HG03060 (cell line): Measurements from ENCODE around the gene OVAAL.

ENCODE experiments used
- ATAC-seq: cut with Tn5 transposase; IDR thresholded peaks from one replicate; pipeline ENCODE4 v1.9.1; 2021; ENCODE audit warnings: low read depth, moderate number of reproducible peaks; ENCODE audit not compliant: unreplicated experiment

The OVAAL gene

DNA sequence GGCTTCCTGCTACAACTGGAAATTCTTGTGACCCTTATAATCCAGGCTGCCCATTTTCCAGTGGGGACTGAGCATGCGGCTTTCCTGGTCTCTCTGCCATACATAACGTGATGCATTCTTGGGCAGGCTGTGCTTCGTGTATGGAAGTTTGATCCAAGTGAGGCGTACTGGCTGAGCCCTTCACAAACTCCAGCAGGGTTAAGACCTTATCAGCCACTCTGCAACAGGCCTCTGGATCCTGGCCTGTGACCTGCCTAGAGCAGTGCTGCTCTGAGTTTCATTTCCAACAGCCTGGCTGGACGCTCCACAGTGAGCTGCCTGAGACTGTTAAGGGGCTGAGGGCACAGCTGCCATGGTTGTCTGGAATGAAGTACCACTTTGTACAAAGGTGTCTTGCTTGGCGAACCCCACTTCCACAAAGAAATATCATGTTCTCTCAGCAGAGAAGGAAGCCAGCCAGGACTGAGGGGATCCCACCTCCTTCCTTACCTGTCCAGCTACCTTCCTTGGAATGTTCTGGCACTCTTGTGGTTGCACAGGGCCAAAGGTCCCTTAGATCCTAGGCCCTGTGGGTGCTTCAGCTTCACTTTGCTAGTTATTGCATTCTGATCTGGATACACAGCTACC, 44.6 kb downstream of the OVAAL start:
- ATAC-seq = no peak

DNA sequence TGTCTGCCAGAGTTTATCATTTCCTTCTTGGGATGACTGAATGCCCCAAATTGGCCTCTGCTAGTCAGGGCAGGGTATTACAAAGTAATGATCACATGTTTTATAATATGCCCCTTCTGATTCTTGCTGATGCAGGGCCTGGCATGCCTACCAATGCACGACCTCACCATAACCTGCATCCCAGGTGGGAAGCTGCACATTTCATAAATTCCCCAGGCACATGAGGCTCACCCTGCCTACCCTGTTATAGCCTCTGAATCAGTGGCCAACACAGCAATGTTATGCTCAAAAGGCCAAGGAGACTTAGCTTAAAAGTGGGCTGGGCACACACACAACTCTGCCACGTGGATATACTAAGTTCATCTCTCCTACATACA, 45.1 kb downstream of the OVAAL start:
- ATAC-seq = no peak

DNA sequence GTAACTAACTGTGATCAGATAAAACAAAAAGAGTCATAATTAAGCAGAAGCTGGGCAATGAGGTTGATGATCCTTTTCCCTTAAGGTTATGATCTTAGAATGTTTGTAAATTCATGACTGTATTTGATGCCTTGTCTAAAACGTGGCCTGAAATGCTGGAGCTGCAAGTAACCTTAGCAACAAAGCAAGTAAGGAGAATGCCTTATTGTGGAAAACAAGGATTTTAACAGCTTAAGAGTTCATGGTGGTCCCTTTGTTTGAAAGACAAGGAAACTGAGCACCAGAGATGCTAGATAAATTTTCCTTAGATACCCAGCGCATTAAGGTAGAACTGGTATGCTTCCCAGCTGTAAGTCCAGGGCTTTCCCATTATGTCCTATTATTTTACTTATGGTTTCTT, 47.4 kb downstream of the OVAAL start:
- no peak for ATAC-seq

DNA sequence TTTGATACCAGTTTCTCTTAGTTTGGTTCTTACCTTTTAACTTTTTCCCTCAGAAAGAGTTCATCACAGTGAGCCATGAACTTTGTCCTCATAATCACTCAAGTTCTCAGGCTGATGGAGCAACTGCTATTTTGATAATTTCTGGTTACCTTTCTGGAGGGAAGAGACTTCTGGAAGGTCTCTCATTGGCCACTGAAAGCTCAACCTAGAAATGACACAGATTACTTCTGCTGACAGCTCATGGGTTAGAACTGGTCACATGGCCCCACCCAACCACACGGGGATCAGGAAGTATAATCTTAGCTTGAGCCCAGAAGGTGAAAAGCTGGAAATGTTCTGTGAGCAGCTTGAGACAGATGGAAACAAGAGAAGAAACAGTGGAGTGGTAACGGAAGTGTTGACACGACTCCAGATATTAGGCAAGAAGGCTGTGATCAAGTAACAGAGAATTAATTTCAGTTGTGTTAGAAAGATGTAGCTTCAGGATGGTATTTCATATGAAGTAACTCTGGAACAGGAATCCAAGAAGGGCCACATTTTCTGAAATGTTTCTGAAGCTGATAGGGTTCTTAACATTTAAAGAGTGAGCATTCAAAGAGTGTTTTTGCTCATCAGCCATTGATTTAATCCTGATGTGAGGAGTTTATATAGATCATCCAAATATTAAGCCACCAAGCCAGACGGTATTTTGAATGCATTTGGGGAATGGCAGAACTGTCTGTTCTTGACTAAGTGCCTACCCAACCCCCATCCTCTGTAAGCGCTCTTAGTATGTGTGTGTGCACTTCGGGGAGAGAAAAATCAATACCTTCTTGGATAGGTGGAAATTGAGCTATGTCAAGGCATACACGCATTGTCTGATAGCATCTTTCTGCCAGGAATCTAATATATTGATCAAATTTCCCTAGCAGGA, 51.1 kb downstream of the OVAAL start:
- ATAC-seq = no peak

DNA sequence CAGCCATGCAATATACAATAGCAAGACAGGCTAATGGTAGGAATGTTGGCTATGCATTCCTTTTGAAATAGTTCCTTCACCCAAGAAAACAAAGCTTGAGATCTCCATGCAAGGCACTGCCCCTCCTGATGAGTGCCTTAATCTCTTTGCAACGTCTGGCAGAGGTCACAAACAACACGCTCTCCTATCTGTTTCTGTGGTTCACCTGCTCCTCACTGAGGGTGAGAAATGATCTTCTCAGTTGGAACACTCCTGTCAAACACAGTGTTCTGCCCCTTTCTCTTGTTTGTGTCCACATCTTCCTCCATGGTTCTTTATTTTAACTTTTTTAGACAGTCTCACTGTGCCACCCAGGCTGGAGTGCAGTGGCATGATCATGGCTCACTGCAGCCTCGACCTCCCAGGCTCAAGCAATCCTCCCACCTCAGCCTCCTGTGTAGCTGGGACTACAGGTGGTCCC, 51.8 kb downstream of the OVAAL start:
- no peak for ATAC-seq

DNA sequence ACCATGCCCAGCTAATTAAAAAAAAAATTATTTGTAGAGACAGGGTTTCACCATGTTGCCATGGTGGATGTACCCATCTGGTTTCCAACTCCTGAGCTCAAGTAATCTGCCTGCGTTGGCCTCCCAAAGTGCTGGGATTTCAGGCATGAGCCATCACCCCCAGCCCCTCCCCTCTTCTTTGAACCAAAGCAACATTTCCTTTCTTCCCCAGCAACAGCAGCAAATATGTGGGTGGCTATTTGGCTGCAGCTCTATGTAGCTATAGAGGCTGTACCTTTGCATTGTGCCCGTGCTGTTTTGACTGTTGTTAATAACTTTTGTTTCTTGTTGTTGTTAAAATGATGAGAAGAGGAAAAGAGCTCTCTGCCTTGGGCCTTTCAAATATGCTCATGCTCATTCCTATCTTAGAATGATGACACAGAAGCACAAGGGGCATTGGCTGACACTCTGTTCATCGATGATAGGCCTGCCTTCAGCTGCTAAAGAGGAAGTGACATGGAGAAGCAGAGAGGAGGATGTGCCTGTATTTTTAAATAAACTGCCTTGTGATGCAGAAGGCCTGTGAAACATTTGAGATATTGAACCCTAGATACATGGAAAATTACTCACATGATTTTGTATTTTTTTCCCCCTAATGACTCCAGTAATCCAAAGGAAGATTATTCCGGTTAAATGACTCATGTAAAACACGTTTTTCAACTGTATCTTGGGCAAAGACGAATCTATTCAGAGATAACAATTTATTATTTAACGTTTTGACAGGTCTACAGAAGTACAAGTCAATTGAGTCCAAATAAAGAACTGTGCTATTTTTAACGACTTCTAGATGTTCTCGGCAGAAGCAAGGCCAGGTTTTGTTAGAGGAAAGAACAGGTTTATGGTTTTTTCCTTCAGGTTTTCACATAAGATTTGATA, 52.5 kb downstream of the OVAAL start:
- no peak for ATAC-seq

DNA sequence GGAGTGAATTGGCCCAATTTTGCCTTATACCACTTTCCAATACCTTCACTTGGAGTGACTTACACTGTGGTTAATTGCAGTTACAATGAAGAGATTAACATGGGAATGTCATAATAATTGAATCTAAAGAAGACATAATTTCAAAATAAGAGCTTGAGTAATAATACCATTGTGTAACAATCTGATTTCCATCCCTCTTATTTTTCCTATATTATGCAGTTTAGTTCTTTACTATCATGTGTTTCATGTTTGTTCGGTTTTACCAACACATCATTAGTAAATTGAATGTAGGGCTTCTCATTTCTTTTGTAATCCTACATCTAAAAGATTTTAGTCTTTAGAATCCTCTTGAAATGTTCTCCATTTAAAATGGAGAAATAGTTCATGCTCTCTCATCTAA, 53.9 kb downstream of the OVAAL start:
- ATAC-seq = no peak

DNA sequence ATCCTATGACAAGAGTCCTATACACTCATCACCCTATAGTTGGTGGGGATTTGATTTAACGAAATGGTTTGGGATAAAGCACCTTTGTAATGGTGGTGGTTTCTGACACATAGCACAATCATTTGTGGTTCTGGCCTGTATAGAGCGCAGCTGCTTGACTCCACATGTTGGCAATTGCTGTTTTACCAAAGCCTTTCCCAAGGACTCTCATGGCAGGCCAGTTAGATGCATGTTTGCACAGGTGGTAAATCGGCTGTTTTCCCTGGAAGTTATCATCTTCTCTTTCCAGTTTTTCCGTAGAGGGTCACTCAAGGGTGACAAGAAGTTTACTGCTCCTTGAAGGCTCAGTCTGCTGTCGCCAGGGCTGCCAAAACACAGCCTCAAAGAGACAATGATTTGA, 56.0 kb downstream of the OVAAL start:
- ATAC-seq = no peak

DNA sequence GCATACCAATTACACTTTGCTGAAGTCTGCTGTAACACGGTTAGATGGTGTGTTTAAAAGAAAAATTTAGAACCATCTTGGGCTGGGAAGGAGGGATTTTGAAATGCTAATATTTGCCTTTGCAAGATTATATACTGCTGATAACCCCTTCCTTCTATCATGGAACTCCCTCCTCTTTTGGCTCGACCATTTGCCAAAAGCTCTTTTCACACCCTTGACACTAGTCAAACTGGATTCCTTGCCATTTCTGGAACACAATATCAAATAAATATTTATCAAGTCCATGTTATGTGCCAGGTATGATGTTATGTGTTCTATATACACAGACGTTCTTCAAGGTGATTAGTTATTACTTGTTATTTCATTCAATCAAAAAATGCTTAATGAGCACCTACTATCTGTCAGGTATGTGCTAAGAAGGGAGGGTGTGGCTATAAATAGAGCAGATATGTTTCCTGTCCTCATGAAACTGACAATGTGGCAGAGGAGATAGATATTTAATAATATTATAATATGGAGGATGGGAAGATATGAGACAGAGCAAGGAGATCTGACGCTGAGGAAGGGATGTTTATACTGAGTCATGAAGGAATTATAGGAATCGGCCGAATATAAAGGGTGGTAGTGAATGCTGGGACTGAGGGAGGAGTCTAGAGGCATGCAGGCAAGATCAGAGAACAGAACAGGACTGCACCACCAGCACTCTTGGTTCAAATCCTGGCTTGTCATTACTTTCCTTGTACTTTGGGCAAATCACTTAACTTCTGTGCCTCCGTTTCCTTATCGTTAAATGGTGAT, 56.9 kb downstream of the OVAAL start:
- no peak for ATAC-seq
